H1 (cell line): ENCODE results near the gene NIPAL3. TPM values are rescaled to one million over a fixed set of nuclear protein-coding genes. Genes with fewer than 3 reads are reported as not detected.

Source experiments
- polyA plus RNA-seq, 7 experiments: library from polyadenylated mRNA; depleted of rRNA in 3 of 7; stranded (reverse) in 5 of 7; unstranded in 2 of 7; fragments of >200 nt in 5 of 7; fragments of 200-250 nt in 2 of 7; gene quantifications; 1 replicate in 5 of 7; 2 replicates in 1 of 7; 4 replicates in 1 of 7; pipeline versions ENCODE4 v1.2.1 to v1.2.3, GENCODE V29; 2011 to 2013; ENCODE audit warnings: missing spikeins in 2 of 7, mixed read lengths in 2 of 7
- total RNA-seq: library from RNA; stranded (reverse); fragmentation: NEBNext Ultra II Directional; extraction: Animal tissue kit (Norgen Biotek cat#: 25700); gene quantifications from 2 replicates; pipeline ENCODE4 v1.2.1, GENCODE V29; 2021
- TF ChIP-seq, protein P1 (sequence below), 3 experiments: IDR thresholded peaks; 1 replicate in 2 of 3; 2 replicates in 1 of 3; pipeline versions ENCODE4 v1.5.1 to v1.6.1; 2011; ENCODE audit warnings: low read length in 3 of 3, mild to moderate bottlenecking in 3 of 3, inconsistent platforms in 2 of 3, low read depth in 1 of 3, moderate library complexity in 1 of 3; ENCODE audit not compliant: insufficient read depth in 1 of 3; ENCODE audit errors: control extremely low read depth in 1 of 3

Gene NIPAL3
- total and polyA plus RNA-seq, 2 of the 8 experiments (the other 6 are each of a cell fraction or from before 2014, with no cell fraction given), result 8.8 to 11.0 TPM

DNA sequence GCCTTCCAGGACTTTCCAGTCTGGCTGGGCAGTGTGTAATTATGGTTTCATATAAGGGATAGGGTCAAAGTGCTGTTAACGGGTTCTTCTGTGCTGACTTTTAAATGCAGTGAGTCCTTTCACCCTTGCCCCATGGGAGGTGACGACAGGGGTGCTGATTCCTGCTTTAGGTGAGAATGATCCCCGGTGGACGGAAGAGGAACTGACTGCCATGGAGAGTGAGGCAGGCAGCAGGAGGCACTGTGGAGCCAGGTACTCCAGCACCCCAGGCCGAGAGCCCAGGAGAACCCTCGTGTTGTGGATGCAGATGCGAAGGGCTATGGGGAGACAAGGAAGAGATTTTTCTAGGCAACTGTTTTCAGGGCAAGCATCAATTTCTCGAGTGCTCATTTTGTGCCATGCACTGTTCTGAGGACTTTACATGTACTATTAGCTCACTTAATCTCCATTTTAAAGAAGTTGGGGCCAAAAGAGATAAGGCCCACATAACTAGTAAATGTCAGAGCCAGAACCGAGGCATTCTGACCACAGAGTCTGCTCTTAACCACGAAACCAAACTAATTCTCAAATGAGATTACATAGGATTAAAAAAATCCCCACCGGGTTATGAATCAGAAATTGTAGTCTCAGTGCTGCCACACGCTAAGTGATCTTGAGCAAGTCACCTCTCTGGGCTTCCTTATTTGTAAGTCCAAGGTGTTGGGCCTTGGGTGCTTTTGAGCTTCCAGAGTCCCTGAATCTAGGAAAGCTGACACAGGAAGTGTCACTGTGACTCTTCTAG lies 30.3 kb upstream of the NIPAL3 start (continued):
- TF ChIP-seq, protein P1, sequence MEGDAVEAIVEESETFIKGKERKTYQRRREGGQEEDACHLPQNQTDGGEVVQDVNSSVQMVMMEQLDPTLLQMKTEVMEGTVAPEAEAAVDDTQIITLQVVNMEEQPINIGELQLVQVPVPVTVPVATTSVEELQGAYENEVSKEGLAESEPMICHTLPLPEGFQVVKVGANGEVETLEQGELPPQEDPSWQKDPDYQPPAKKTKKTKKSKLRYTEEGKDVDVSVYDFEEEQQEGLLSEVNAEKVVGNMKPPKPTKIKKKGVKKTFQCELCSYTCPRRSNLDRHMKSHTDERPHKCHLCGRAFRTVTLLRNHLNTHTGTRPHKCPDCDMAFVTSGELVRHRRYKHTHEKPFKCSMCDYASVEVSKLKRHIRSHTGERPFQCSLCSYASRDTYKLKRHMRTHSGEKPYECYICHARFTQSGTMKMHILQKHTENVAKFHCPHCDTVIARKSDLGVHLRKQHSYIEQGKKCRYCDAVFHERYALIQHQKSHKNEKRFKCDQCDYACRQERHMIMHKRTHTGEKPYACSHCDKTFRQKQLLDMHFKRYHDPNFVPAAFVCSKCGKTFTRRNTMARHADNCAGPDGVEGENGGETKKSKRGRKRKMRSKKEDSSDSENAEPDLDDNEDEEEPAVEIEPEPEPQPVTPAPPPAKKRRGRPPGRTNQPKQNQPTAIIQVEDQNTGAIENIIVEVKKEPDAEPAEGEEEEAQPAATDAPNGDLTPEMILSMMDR (IDR thresholded peaks at IDR 0.05; ENCODE audit: control extremely low read depth in 1 of 3, insufficient read depth in 1 of 3, low read depth in 1 of 3, low read length in 3 of 3), result peak; percentile 100
- TF ChIP-seq, all 59 proteins: peak for 4
